Erythroblast (primary cell): ENCODE data around the gene PDIA3.

Experiments used
- GATA1 ChIP-seq: IDR thresholded peaks from 2 replicates; pipeline ENCODE4 v1.6.1; 2011; ENCODE audit warnings: low read depth, mild to moderate bottlenecking, control low read depth, low read length, moderate library complexity
- POLR2A ChIP-seq: IDR thresholded peaks from 2 replicates; pipeline ENCODE4 v1.6.1; 2011; ENCODE audit warnings: mild to moderate bottlenecking, low read length

GRCh38 chr15:43796566-43796965, 50.3 kb downstream of the PDIA3 start:
- no peak for TF ChIP-seq POLR2A
- TF ChIP-seq GATA1: no peak
